GM12864 (cell line): ENCODE data around the gene NUP62.

ENCODE experiments used
- DNase-seq: peaks from one replicate; pipeline ENCODE4 v3.0.0-alpha.2; 2011; ENCODE audit warnings: low read depth
- H3K4me3 ChIP-seq: 2 replicates; pipeline ENCODE4 v1.5.1; 2011; ENCODE audit warnings: mild to moderate bottlenecking, low read depth, low read length, control low read depth
- CTCF ChIP-seq: IDR thresholded peaks from 2 replicates; pipeline ENCODE4 v1.5.1; 2011; ENCODE audit warnings: low read depth, mild to moderate bottlenecking, moderate library complexity, low read length, control low read depth, inconsistent platforms; ENCODE audit errors: missing control alignments

The NUP62 gene

DNA sequence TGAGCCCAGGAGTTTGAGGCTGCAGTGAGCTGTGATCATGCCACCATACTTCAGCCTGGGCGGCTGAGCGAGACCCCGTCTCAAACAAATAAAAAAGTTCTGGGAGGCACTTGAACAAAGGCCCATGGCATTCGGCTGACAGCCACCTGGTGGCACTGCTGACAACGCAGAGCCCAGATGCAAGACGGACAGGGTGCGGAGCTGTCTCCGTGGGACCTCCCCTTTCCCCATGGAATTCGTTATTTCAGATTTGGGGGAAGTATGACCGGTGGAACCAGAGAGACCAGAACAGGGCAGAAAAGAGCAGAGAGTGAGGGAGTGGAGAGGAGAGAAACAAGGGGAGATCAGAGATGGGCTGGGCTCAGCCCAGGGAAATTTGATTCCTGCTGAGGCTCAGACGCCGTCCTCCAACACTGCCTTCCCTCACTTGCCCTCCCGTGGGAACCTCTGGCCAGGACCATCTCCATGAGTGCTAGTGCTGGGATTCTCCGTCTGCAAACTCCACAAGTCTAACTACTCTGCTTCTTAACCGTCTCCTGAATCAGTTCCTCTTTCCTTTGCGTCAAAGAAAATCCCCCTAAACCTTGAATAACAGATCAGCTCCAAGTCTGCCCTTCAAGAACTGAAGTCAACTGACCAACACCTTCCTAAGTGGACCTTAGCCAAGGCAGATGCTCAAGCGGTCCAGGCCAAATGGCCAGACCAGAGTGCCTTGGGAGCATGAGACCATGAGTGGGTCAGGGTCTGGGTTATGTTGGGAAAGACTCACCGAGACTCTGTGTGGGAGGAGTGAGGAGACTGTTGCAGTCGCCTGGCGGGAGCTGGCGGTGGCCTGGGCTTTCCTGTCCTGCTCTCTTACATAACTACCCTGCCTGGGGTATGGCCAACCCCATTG lies 12.2 kb downstream of the NUP62 start:
- TF ChIP-seq CTCF, result peak; percentile 33
- no peak for DNase-seq
- no peak overlapping the region for H3K4me3 ChIP-seq

GRCh38 chr19:49915271-49915670 lies 14.0 kb downstream of the NUP62 start:
- no peak overlapping the region for H3K4me3 ChIP-seq
- TF ChIP-seq CTCF, result peak; percentile 48
- DNase-seq, result no peak

DNA sequence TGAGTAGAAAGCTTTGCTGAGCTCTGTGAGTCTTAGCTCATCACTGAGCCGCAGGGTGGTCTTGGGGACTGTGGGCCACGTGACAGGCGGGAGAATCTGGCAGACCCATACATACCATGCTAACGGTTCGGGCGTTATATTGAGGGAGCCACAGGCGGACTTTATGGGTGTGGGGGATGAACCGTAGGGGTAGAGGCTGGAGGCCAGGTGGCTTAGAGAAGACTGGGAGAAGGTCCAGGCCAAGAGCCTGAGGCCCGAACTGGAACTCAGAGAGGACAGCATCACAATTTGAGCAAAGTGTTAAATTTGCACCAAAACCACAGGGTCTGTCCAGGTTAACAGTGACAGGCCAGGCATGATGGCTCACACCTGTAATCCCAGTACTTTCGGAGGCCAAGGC lies 15.6 kb downstream of the NUP62 start:
- TF ChIP-seq CTCF, result no peak
- peak overlapping the region; percentile 21; the same call in 1 of the 2 replicates for H3K4me3 ChIP-seq
- DNase-seq, result no peak

- DNase-seq, result no peak
- TF ChIP-seq CTCF, result peak; percentile 71
These were observed 16.2 kb downstream of the NUP62 start for GRCh38 chr19:49912965-49913685.

GRCh38 chr19:49911381-49912145 lies 17.7 kb downstream of the NUP62 start:
- H3K4me3 ChIP-seq, result peak overlapping the region; percentile 11; the same call in 1 of the 2 replicates
- no peak for TF ChIP-seq CTCF
- no peak for DNase-seq

More at GRCh38 chr19:49912965-49913685, 16.2 kb downstream of the NUP62 start:
- H3K4me3 ChIP-seq, result peak overlapping the region; percentile 21; the same call in 1 of the 2 replicates

GRCh38 chr19:49910179-49910578 lies 19.1 kb downstream of the NUP62 start:
- DNase-seq, result no peak
- TF ChIP-seq CTCF, result no peak
- no peak overlapping the region for H3K4me3 ChIP-seq
